ENCODE results near the gene MMP21.

GRCh38 chr10:125781374-125781773, 5.8 kb upstream of the MMP21 start:
- TF ChIP-seq REST (IDR thresholded peaks at IDR 0.05; ENCODE audit: borderline replicate concordance) (no peak), SMC3 (conservative IDR thresholded peaks at IDR 0.05; ENCODE audit: poor library complexity) (no peak), MXI1 (conservative IDR thresholded peaks at IDR 0.05; ENCODE audit: poor library complexity, severe bottlenecking) (no peak), POLR2AphosphoS5 (IDR thresholded peaks at IDR 0.05) (no peak), EZH2 (IDR thresholded peaks at IDR 0.05; ENCODE audit: borderline replicate concordance, insufficient read depth, low read length, poor library complexity, severe bottlenecking) (no peak), RAD21 (conservative IDR thresholded peaks at IDR 0.05) (no peak)
- TF ChIP-seq, protein P1, sequence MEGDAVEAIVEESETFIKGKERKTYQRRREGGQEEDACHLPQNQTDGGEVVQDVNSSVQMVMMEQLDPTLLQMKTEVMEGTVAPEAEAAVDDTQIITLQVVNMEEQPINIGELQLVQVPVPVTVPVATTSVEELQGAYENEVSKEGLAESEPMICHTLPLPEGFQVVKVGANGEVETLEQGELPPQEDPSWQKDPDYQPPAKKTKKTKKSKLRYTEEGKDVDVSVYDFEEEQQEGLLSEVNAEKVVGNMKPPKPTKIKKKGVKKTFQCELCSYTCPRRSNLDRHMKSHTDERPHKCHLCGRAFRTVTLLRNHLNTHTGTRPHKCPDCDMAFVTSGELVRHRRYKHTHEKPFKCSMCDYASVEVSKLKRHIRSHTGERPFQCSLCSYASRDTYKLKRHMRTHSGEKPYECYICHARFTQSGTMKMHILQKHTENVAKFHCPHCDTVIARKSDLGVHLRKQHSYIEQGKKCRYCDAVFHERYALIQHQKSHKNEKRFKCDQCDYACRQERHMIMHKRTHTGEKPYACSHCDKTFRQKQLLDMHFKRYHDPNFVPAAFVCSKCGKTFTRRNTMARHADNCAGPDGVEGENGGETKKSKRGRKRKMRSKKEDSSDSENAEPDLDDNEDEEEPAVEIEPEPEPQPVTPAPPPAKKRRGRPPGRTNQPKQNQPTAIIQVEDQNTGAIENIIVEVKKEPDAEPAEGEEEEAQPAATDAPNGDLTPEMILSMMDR (IDR thresholded peaks at IDR 0.05; ENCODE audit: poor library complexity, severe bottlenecking) = no peak

All from neural cell (in vitro differentiated cells).